Measurements from ENCODE around the gene MARCHF11.

GRCh38 chr5:16064135-16064893 is 115.3 kb downstream of the MARCHF11 start:
- TF ChIP-seq CTCF (IDR thresholded peaks at IDR 0.05; ENCODE audit: low read length) (no peak), EZH2 (optimal IDR thresholded peaks at IDR 0.05; ENCODE audit: low read depth, low read length) (no peak)

All from MM.1S (cell line).